ENCODE results near the gene DSC1. TPM values are rescaled to one million over a fixed set of nuclear protein-coding genes. Genes with fewer than 3 reads are reported as not detected.

The DSC1 gene
- under 1 TPM in 1 of 2 donors, not detected in 1; 0.09 TPM for total RNA-seq
- polyA plus RNA-seq = not detected
- long read RNA-seq, donor 1 = 0 reads
- long read RNA-seq, donor 2 = 0 reads
- long read RNA-seq, donor 3 = 0 reads
- long read RNA-seq, donor 4 = 0 reads
- long read RNA-seq, donor 5 = 0 reads

- ATAC-seq (ENCODE audit: insufficient read depth, low FRiP score) = no peak
These were observed at the start of gene DSC1 for GRCh38 chr18:31162825-31163435. DSC1 (minus strand) TSS chr18:31162856; CDS start chr18:31162594, 262 bp downstream.

GRCh38 chr18:31211047-31211446 lies 48.4 kb upstream of the DSC1 start:
- no peak for DNase-seq
- ATAC-seq (ENCODE audit: insufficient read depth, low FRiP score) = no peak
- peaks cover 0 to 15% (median 0%) of the 10 kb centered on the region in 5 donors for H3K4me1 ChIP-seq (ENCODE audit: control insufficient read depth in 5 of 5, insufficient read depth in 5 of 5, low read length in 5 of 5)
- H3K27me3 ChIP-seq (ENCODE audit: control insufficient read depth in 3 of 3, insufficient read depth in 3 of 3, low read length in 2 of 3) = no peaks in the 10 kb centered on the region
- no peak overlapping the region for H3K9ac ChIP-seq (ENCODE audit: insufficient read depth in 1 of 2, low read length in 2 of 2)
- no peak overlapping the region for H3K4me3 ChIP-seq
- H3K27ac ChIP-seq (ENCODE audit: low read depth in 1 of 2, low read length in 1 of 2) = no peak overlapping the region
- H3K9me3 ChIP-seq (ENCODE audit: control insufficient read depth in 4 of 4, insufficient read depth in 3 of 4, low read length in 3 of 4) = peaks cover 0 to 3% (median under 1%) of the 10 kb centered on the region in 4 donors
- 81 to 100% methylated on average over 1 of the region's 1 CpG for WGBS, 2 donors
- no peak for TF ChIP-seq CTCF (IDR thresholded peaks at IDR 0.05; ENCODE audit: control extremely low read depth, extremely low read depth)
- H3K36me3 ChIP-seq (ENCODE audit: control insufficient read depth in 4 of 4, insufficient read depth in 4 of 4, low read length in 4 of 4) = no peaks in the 10 kb centered on the region

More at GRCh38 chr18:31162825-31163435, at the start of gene DSC1:
- Histone ChIP-seq H3K9me3 (ENCODE audit: control insufficient read depth in 4 of 4, insufficient read depth in 3 of 4, low read length in 3 of 4) (no peaks in the 10 kb centered on the region), H3K9ac (ENCODE audit: insufficient read depth in 1 of 2, low read length in 2 of 2) (no peak within 1 kb of the TSS), H3K36me3 (ENCODE audit: control insufficient read depth in 4 of 4, insufficient read depth in 4 of 4, low read length in 4 of 4) (no peaks in the 10 kb centered on the region), H3K27ac (ENCODE audit: low read depth in 1 of 2, low read length in 1 of 2) (no peak within 1 kb of the TSS), H3K4me3 (no peak within 1 kb of the TSS), H3K4me1 (ENCODE audit: control insufficient read depth in 5 of 5, insufficient read depth in 5 of 5, low read length in 5 of 5) (no peaks in the 10 kb centered on the region), H3K27me3 (ENCODE audit: control insufficient read depth in 3 of 3, insufficient read depth in 3 of 3, low read length in 2 of 3) (no peaks in the 10 kb centered on the region)
- 69 to 77% methylated on average over 5 of the region's 5 CpGs for WGBS, 2 donors
- no peak for DNase-seq
- TF ChIP-seq CTCF (IDR thresholded peaks at IDR 0.05; ENCODE audit: control extremely low read depth, extremely low read depth) = no peak

GRCh38 chr18:31209041-31209440 lies 46.4 kb upstream of the DSC1 start:
- peaks cover 0 to 3% (median 0%) of the 10 kb centered on the region in 4 donors for H3K9me3 ChIP-seq (ENCODE audit: control insufficient read depth in 4 of 4, insufficient read depth in 3 of 4, low read length in 3 of 4)
- H3K27me3 ChIP-seq (ENCODE audit: control insufficient read depth in 3 of 3, insufficient read depth in 3 of 3, low read length in 2 of 3) = no peaks in the 10 kb centered on the region
- WGBS, 2 donors = 79 to 85% methylated on average over 4 of the region's 4 CpGs
- no peaks in the 10 kb centered on the region for H3K36me3 ChIP-seq (ENCODE audit: control insufficient read depth in 4 of 4, insufficient read depth in 4 of 4, low read length in 4 of 4)
- peaks cover 0 to 15% (median 0%) of the 10 kb centered on the region in 5 donors for H3K4me1 ChIP-seq (ENCODE audit: control insufficient read depth in 5 of 5, insufficient read depth in 5 of 5, low read length in 5 of 5)
- no peak for ATAC-seq (ENCODE audit: insufficient read depth, low FRiP score)
- no peak overlapping the region for H3K27ac ChIP-seq (ENCODE audit: low read depth in 1 of 2, low read length in 1 of 2)
- no peak for TF ChIP-seq CTCF (IDR thresholded peaks at IDR 0.05; ENCODE audit: control extremely low read depth, extremely low read depth)
- DNase-seq = no peak
- no peak overlapping the region for H3K4me3 ChIP-seq
- no peak overlapping the region for H3K9ac ChIP-seq (ENCODE audit: insufficient read depth in 1 of 2, low read length in 2 of 2)

All from lung (tissue), 16 donors.